ENCODE data around the gene TMPRSS2. TPM values are rescaled to one million over a fixed set of nuclear protein-coding genes. Genes with fewer than 3 reads are reported as not detected.

The TMPRSS2 gene
- total RNA-seq, 3 donors from 2014 or later (not counting 1 experiment from before 2014, with no cell fraction given), result not detected

DNA sequence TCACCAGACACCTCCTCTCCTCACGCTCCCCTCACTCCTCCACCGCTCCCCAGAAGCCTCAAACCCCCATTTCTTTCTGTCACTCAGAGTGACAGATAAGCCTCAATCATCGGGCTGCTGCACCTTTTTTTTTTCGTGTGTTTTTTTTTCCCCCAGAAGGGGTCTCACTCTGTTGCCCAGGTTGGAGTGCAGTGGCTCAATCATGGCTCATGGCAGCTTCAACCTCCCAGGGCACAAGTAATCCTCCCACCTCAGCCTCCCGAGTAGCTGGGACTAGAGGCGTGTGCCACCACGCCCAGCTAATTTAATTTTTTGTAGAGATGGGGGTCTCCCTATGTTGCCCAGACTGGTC lies 1.2 kb upstream of the TMPRSS2 start:
- Histone ChIP-seq H3K27ac (ENCODE audit: low read length) (no peak overlapping the region), H3K9me3 (ENCODE audit: control insufficient read depth, insufficient read depth, low read length) (no peaks in the 10 kb centered on the region), H3K27me3 (ENCODE audit: control insufficient read depth, insufficient read depth, low read length) (peaks cover 9% of the 10 kb centered on the region), H3K4me1 (ENCODE audit: control insufficient read depth, insufficient read depth, low read length) (no peaks in the 10 kb centered on the region), H3K36me3 (ENCODE audit: control insufficient read depth, insufficient read depth, low read length) (no peaks in the 10 kb centered on the region), H3K4me3 (ENCODE audit: low read length) (no peak overlapping the region)
- no peak for ATAC-seq
- intact Hi-C loops (cut with micrococcal nuclease), result no loop called here
- Mint-ChIP-seq H3K27me3 (ENCODE audit: low read depth in 2 of 2) (peaks cover 25 to 34% of the 10 kb centered on the region in 2 donors), H3K9me3 (no peaks in the 10 kb centered on the region), H3K36me3 (no peaks in the 10 kb centered on the region), H3K4me1 (no peaks in the 10 kb centered on the region), H3K4me3 (no peak overlapping the region), H3K27ac (no peak overlapping the region)
- DNase-seq, result no peak
- TF ChIP-seq, protein P1, sequence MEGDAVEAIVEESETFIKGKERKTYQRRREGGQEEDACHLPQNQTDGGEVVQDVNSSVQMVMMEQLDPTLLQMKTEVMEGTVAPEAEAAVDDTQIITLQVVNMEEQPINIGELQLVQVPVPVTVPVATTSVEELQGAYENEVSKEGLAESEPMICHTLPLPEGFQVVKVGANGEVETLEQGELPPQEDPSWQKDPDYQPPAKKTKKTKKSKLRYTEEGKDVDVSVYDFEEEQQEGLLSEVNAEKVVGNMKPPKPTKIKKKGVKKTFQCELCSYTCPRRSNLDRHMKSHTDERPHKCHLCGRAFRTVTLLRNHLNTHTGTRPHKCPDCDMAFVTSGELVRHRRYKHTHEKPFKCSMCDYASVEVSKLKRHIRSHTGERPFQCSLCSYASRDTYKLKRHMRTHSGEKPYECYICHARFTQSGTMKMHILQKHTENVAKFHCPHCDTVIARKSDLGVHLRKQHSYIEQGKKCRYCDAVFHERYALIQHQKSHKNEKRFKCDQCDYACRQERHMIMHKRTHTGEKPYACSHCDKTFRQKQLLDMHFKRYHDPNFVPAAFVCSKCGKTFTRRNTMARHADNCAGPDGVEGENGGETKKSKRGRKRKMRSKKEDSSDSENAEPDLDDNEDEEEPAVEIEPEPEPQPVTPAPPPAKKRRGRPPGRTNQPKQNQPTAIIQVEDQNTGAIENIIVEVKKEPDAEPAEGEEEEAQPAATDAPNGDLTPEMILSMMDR (IDR thresholded peaks at IDR 0.05), result no peak
- 53% methylated on average over 6 of the region's 7 CpGs for WGBS (ENCODE audit: insufficient coverage)

DNA sequence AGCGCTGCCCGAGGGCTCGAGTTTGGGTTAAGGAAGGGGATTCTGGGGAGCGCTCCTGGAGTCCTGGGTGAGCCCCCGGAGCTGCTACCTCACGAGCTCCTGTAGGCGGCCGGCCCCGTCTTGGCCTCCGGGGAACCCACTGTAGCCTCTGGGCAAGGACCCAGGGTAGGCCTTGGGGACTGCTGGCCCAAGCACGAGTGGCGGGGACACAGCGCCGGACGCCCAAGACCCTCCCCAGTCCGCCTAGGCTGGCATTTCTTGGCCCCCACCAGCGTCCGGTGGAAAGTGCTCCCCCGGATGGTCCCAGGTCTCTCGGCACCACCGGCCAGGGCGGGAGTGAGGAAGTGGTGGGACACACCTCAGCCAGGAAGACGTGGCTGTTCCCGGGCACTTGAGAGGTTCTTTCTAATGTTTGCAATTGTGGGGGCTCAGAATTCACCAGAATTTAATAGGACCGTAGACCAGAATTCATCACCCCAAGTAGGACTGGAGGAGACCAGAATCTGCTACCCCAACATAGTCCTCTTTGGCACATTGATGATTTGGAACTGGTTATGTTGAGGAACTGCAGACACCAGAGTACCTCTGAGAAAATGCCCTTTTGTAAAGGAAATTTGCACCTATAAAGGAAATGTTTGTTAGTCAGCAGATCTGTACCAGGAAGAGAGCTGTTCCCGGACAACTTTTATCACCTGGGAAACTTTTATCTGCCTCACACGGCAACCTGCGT lies 622 bp upstream of the TMPRSS2 start:
- TF ChIP-seq, protein P1 (IDR thresholded peaks at IDR 0.05), result no peak
- Mint-ChIP-seq H3K4me3 (no peak overlapping the region), H3K9me3 (no peaks in the 10 kb centered on the region), H3K27me3 (ENCODE audit: low read depth in 2 of 2) (peaks cover 30 to 34% of the 10 kb centered on the region in 2 donors), H3K27ac (no peak overlapping the region), H3K36me3 (no peaks in the 10 kb centered on the region), H3K4me1 (no peaks in the 10 kb centered on the region)
- Histone ChIP-seq H3K4me1 (ENCODE audit: control insufficient read depth, insufficient read depth, low read length) (no peaks in the 10 kb centered on the region), H3K36me3 (ENCODE audit: control insufficient read depth, insufficient read depth, low read length) (no peaks in the 10 kb centered on the region), H3K27ac (ENCODE audit: low read length) (no peak overlapping the region), H3K9me3 (ENCODE audit: control insufficient read depth, insufficient read depth, low read length) (no peaks in the 10 kb centered on the region), H3K4me3 (ENCODE audit: low read length) (no peak overlapping the region), H3K27me3 (ENCODE audit: control insufficient read depth, insufficient read depth, low read length) (peaks cover 9% of the 10 kb centered on the region)
- intact Hi-C loops (cut with micrococcal nuclease), result no loop called here
- ATAC-seq, result no peak
- DNase-seq, result no peak
- 7% methylated on average over 28 of the region's 28 CpGs for WGBS (ENCODE audit: insufficient coverage)

DNA sequence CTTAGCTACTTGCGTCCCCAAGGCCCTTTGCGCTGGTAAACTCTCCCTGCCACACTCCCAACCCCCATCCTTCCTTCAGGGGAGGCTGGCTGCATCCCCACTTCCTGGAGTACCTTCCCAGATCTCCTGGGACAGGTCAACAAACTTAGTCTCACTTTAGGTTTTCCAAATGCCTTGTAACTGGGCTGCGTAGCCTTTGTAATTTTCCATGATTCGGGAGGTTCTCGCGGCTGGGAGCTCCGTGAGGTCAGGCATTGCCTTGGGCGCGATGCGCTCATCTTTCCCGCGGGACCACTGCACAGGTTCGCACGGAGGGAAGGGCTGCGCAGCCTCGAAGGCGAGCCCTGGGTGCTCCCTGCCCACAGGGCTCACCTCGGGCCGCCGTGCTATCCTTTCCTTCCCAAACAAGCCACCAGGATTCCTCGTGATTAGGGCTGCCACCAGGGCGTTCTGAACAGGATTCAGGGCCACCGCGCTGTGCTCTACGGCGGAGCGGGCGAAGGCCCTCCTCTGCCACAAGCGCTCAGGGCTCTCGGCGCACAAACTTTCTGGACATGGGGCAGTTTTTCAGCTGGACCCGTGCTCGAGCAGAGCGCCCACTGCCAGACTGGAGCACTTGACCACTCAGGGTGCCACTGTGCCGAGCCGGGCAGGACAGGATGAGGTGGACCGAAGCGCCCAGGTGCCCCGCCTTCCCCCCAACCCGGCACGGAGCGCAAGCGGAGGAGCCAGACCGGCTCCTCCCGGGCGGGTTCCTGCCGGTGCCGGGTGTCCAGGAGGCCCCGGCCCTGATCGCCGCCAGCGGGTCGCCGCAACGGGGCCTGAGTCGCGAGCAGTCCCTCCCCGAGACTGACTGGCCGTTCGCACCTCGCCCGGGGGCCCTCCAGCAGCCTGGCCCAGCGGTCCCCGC lies 1.1 kb downstream of the TMPRSS2 start:
- H3K27me3 Mint-ChIP-seq (ENCODE audit: low read depth in 2 of 2), result peaks cover 36 to 42% of the 10 kb centered on the region in 2 donors

More for the DNA sequence above, 1.1 kb downstream of the TMPRSS2 start:
- TF ChIP-seq, protein P1 (IDR thresholded peaks at IDR 0.05), result no peak
- 6% methylated on average over 64 of the region's 64 CpGs for WGBS (ENCODE audit: insufficient coverage)
- Mint-ChIP-seq H3K36me3 (no peaks in the 10 kb centered on the region), H3K4me1 (no peaks in the 10 kb centered on the region), H3K27ac (no peak overlapping the region), H3K9me3 (no peaks in the 10 kb centered on the region), H3K4me3 (no peak overlapping the region)
- Histone ChIP-seq H3K9me3 (ENCODE audit: control insufficient read depth, insufficient read depth, low read length) (no peaks in the 10 kb centered on the region), H3K4me1 (ENCODE audit: control insufficient read depth, insufficient read depth, low read length) (no peaks in the 10 kb centered on the region), H3K27ac (ENCODE audit: low read length) (no peak overlapping the region), H3K36me3 (ENCODE audit: control insufficient read depth, insufficient read depth, low read length) (no peaks in the 10 kb centered on the region), H3K4me3 (ENCODE audit: low read length) (no peak overlapping the region), H3K27me3 (ENCODE audit: control insufficient read depth, insufficient read depth, low read length) (peaks cover 9% of the 10 kb centered on the region)
- DNase-seq, result no peak
- intact Hi-C loops (cut with micrococcal nuclease), result no loop called here
- ATAC-seq, result no peak

All from natural killer cell (primary cell).